OCI-M1 (cell line): ENCODE measurements around the gene RAB10.

ENCODE experiments used
- DNase-seq: peaks from one replicate; lab custom pipeline; 2025; lab: John Stamatoyannopoulos, UW

The RAB10 gene

DNA sequence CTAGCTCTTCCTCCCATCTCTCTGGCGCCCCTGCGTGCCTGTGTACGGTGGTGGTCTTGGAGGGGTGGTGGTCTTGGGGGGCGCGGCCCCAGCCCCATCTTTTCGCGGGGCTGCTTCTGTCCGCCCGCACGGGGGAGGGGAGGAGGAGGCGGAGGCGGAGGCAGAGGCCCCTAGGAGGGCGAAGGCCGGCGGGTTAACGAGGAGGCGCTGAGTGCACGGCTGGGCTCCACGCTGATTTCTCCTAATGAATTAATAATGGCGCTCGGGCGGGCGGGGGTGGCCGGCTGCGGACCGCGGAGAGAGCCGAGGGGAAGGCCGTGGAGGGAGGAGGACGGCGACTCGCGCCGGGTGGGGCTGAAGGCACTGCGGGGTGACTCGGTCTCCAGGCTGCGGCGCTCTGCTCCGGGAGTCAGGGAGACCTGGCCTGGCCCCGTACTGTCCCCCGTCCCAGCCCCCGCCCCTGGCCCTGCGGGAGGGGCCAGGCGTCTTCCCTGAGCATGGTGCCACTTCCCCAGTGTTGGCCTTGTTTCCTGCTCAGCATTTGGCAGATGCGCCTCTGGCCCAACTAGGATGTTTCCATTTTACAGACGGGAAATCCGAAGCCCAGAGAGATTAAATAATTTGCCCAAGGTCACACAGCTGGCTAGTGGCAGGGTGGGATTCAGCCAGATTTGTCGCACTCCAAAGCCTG is 145.0 kb downstream of the RAB10 start:
- DNase-seq: no peak

DNA sequence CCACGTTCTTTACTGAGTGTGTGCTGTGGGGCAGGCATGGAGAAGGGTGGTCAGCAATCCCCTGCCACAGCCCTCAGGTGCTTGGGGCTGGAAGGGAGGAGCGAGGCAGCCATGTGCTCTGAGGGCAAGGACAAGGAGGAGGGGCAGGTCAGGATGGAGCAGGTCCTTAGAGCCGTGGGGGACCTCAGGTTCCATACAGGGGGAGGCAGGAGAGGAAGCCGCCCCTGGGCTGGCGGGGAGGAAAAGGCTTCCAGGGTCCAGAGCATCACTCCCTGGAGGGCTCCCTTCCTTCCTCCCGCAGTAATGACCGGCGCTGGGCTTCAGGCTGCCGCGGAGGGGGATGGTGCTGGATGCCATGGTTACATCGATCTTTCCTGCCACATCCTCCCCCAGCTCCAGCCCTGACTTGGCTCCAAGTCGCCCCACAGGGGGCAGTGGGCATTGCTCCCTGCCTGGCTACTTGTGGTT is 145.6 kb downstream of the RAB10 start:
- DNase-seq: no peak

DNA sequence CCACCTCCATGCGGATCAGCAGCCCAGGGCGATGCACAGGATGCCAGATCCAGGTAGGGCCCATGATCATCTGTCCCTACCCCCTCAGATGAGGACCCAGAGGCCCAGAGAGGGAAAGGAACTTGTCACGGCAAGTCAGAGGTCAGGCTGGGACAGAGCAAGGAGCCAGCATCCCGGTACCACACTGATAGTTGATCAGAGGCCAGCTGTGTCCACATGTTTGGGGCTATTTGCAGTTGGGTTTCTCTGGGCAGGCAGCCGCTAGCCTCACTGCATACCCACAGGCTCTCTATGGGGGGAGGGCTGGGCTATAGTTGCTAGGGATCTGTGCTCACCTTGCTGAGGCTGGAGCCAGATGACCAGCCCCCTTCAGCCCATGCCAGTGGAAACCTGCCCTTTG is 148.6 kb downstream of the RAB10 start:
- no peak for DNase-seq

DNA sequence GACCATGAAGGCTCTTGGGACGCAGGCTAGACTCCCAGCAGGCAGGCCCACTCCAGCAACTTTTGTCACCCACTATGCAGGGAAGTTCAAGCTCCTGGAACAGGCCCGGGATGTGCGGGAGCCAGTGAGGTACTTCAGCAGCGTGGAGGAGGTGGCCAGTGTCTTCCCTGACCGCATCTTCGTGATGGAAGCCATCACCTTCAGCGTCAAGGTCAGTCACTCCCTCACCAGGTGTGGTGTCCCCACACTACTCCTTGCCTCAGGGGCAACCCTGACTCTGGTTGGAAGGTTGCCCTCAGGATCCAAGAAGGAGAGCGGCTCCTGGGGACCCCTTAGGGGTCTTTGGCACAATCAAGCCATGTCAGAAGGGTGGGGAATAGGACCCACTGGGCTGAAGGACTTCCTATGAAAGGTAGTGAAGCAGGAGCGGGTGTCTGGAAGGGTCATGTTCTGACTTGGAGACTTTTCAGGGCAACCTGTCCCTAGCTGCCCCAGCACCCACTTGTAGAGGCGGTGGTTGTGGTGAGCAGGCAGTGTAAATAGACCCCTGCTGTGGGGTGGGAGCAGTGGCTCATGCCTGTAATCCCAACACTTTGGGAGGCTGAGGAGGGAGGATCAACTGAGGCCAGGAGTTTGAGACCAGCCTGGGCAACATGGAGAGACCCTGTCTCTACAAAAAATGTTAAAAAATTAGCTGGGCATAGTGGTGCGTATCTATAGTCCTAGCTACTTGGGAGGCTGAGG is 149.2 kb downstream of the RAB10 start:
- DNase-seq: no peak

DNA sequence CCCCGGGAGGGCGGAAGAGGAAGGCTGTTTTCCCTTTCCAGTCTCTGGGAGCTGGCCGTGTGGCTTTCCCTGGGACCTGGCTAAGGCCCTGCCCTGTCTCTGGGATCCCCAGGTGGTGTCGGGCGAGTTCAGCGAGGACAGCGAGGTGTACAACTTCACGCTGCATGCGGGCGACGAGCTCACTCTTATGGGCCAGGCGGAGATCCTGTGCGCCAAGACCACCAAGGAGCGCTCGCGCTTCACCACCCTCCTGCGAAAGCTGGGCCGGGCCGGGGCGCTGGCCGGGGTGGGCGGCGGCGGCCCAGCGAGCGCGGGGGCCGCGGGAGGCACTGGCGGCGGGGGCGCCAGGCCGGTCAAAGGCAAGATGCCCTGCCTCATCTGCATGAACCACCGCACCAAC is 150.2 kb downstream of the RAB10 start:
- DNase-seq: no peak

DNA sequence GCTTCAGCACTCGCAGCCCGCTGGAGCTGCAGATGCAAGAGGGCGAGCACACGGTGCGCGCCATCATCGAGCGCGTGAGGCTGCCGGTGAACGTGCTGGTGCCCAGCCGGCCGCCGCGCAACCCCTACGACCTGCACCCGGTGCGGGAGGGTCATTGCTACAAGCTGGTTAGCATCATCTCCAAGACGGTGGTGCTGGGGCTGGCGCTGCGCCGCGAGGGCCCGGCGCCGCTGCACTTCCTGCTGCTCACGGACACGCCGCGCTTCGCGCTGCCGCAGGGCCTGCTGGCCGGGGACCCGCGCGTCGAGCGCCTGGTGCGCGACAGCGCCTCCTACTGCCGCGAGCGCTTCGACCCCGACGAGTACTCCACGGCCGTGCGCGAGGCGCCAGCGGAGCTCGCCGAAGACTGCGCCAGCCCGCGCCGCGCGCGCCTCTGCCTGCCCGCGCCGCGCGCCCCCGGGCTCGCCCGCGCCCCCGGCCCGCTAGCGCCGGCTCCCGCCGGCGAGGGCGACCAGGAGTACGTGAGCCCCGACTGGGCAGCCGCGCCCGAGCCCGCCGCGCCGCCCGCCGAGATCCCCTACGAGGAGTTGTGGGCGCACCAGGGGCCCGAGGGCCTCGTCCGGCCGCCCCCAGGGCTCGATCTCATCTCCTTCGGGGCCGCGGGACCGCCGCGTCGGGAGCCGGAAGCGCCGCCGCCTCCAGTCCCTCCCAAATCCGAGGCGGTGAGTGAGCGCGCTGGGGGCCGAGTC is 150.8 kb downstream of the RAB10 start:
- DNase-seq: no peak

DNA sequence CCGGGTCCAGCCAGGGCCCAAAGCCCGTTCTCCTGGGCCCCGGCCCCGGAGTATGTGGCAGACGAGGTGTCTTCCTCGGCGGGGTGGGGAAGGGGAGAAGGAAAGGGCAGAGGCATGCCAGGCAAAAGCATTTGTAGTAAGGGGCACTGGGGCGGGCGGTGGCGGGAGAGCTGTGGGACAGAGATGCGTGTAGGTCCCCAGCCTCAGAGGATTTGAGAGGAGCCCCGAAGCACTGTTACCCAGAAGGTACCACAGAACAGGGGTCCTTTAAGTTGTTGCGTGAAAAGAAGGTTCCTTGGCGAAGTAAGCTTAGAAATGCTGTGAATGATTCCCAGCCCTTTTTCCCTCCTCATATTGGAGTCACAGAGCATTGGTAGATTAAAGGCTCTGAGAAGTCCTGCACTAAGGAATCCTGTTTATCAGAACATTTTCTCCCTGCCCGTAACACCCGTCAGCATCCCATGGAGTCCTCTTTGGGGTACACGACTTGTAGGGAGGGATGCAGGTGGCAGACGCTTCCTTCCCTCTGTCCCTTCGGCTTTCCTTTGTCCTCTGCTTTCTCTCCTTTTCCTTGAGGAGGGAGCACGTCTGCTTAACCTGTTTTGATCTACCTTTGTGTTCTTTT is 151.5 kb downstream of the RAB10 start:
- no peak for DNase-seq

DNA sequence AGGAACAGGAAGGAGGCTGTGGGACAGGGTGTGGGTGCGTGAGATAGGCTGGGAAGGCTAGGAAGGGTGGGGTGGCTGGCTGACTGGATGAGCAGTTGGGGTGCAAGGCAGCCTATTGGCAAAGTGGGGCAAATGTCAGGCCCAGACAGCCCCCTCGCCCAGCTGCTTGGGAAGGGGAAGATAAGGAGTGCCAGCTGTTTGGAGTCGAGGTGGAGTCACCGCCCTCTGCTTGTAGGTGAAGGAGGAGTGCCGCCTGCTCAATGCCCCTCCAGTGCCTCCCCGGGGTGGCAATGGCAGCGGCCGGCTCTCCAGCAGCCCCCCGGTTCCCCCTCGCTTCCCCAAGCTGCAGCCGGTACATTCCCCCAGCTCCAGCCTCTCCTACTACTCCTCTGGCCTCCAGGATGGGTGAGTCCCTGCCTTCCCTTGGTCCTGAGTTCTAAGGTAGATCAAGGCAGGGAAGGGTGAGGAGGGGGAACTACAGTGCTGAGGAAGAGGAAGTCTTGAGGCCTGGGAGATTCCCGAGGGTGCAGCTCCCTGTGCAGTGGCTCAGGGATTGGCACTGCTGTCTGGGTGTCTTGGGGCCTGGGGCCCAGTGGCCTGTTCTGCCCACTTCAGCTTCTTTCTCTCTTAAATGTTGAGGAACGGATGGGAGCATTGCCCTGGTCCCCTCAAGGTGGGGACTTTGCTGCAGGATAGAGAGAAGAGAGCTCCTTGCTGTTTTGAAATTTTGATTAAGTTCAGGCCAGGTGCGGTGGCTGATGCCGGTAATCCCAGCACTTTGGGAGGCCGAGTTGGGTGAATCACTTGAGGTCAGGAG is 152.3 kb downstream of the RAB10 start:
- DNase-seq: no peak
